A549 (cell line): ENCODE measurements around the gene IFRD2. TPM values are rescaled to one million over a fixed set of nuclear protein-coding genes. Genes with fewer than 3 reads are reported as not detected.

Experiments used
- ATAC-seq, 2 experiments: fragments of 200-7000 bp in 1 of 2; fragments of >200 bp in 1 of 2; cut with Nextera tagmentation in 1 of 2; cut with Tn5 transposase in 1 of 2; 3 replicates each; pipeline versions ENCODE4 v1.8.0 to v1.9.1; 2018 to 2020; ENCODE audit warnings: mild to moderate bottlenecking in 1 of 2, moderate library complexity in 1 of 2
- CTCF ChIA-PET: fragments of 300-600 bp; sonication (Branson Sonifier 250); formaldehyde crosslinking; extraction: SDS; loops from one replicate; lab custom pipeline; 2021; ENCODE audit warnings: antibody characterized with exemption, inconsistent platforms; lab: Yijun Ruan, JAX
- POLR2A ChIA-PET: fragments of 350-600 bp; formaldehyde crosslinking; extraction: SDS; loops from one replicate; lab custom pipeline; 2021; ENCODE audit warnings: antibody characterized with exemption, inconsistent platforms; lab: Yijun Ruan, JAX
- DNase-seq, 2 experiments: peaks; one replicate each; pipeline versions ENCODE4 v3.0.0 to v3.0.0-alpha.2; 2011 to 2016; ENCODE audit warnings: low read depth in 1 of 2, low spot score in 1 of 2
- FAIRE-seq: peaks from 2 replicates; lab custom pipeline; 2011; peaks lifted over from hg19 to GRCh38; lab: Jason Lieb, UNC
- H3K27ac ChIP-seq, 2 experiments: fragments of >200 bp; sonication (Bioruptor Twin); formaldehyde crosslinking; 3 replicates each; pipeline ENCODE4 v1.5.1; 2016 to 2017
- H3K4me1 ChIP-seq: fragments of >200 bp; sonication (Bioruptor Twin); formaldehyde crosslinking; 3 replicates; pipeline ENCODE4 v1.6.1; 2016
- H3K4me2 ChIP-seq: fragments of >200 bp; sonication (Bioruptor Twin); formaldehyde crosslinking; 3 replicates; pipeline ENCODE4 v1.6.1; 2016
- H3K4me3 ChIP-seq: fragments of >200 bp; sonication (Bioruptor Twin); formaldehyde crosslinking; 3 replicates; pipeline ENCODE4 v1.5.1; 2016
- H3K9me3 ChIP-seq: fragments of >200 bp; sonication (Bioruptor Twin); formaldehyde crosslinking; 3 replicates; pipeline ENCODE4 v1.6.1; 2016
- BHLHE40 ChIP-seq: IDR thresholded peaks from 2 replicates; pipeline ENCODE4 v1.6.1; 2012; ENCODE audit warnings: low read depth, low read length, inconsistent platforms
- E2F6 ChIP-seq: IDR thresholded peaks from 2 replicates; pipeline ENCODE4 v1.6.1; 2012; ENCODE audit warnings: low read depth, borderline replicate concordance
- EHF ChIP-seq: fragments of 250-450 bp; sonication (Bioruptor Pico); IDR thresholded peaks from 2 replicates; pipeline ENCODE4 v1.5.0; 2020; ENCODE audit warnings: mild to moderate bottlenecking
- FOSL2 ChIP-seq, 2 experiments: fragments of 450-650 bp in 1 of 2; fragments of >200 bp in 1 of 2; sonication (Bioruptor Twin) in 1 of 2; formaldehyde crosslinking; IDR thresholded peaks; 2 replicates each; pipeline versions ENCODE4 v1.5.0 to v1.6.1; 2016 to 2020; ENCODE audit warnings: mild to moderate bottlenecking in 1 of 2, moderate library complexity in 1 of 2
- HEYL ChIP-seq: fragments of 250-450 bp; sonication (Bioruptor Pico); IDR thresholded peaks from 2 replicates; pipeline ENCODE4 v1.8.0; 2021; ENCODE audit warnings: mild to moderate bottlenecking, moderate library complexity
- HOXA7 ChIP-seq: fragments of 250-450 bp; sonication (Bioruptor Pico); IDR thresholded peaks from 2 replicates; pipeline ENCODE4 v1.5.0; 2020; ENCODE audit warnings: mild to moderate bottlenecking, moderate library complexity
- HOXB13 ChIP-seq: fragments of 250-450 bp; sonication (Bioruptor Pico); IDR thresholded peaks from 2 replicates; pipeline ENCODE4 v1.5.0; 2020; ENCODE audit warnings: low read depth, mild to moderate bottlenecking, moderate library complexity
- HOXB5 ChIP-seq: fragments of 250-450 bp; sonication (Bioruptor Pico); IDR thresholded peaks from 2 replicates; pipeline ENCODE4 v1.5.0; 2020; ENCODE audit warnings: mild to moderate bottlenecking, moderate library complexity
- KDM1A ChIP-seq: fragments of 200-600 bp; sonication (generic); IDR thresholded peaks from 2 replicates; pipeline ENCODE4 v1.6.1; 2016; ENCODE audit warnings: low read depth, mild to moderate bottlenecking
- KDM5A ChIP-seq: fragments of 200-600 bp; sonication (generic); IDR thresholded peaks from 2 replicates; pipeline ENCODE4 v1.6.1; 2016; ENCODE audit warnings: antibody characterized with exemption, mild to moderate bottlenecking
- MAX ChIP-seq: IDR thresholded peaks from 2 replicates; pipeline ENCODE4 v1.6.1; 2012
- MAZ ChIP-seq: fragments of 150-350 bp; IDR thresholded peaks from 2 replicates; pipeline ENCODE4 v1.6.1; 2014; ENCODE audit warnings: antibody characterized with exemption, low read depth, low read length, borderline replicate concordance
- MYC ChIP-seq: IDR thresholded peaks from 2 replicates; pipeline ENCODE4 v1.6.1; 2012; ENCODE audit warnings: mild to moderate bottlenecking, inconsistent platforms, low read length, improper control_type of control experiment, borderline replicate concordance
- NFE2L2 ChIP-seq: fragments of 150-350 bp; conservative IDR thresholded peaks from 2 replicates; pipeline ENCODE4 v1.6.1; 2014; ENCODE audit warnings: low read length
- NPAS2 ChIP-seq: fragments of 250-450 bp; sonication (Bioruptor Pico); IDR thresholded peaks from 2 replicates; pipeline ENCODE4 v1.8.0; 2022; ENCODE audit warnings: mild to moderate bottlenecking, moderate library complexity, borderline replicate concordance
- RAD21 ChIP-seq, 2 experiments: fragments of >200 bp in 1 of 2; sonication (Bioruptor Twin) in 1 of 2; formaldehyde crosslinking in 1 of 2; IDR thresholded peaks in 1 of 2; conservative IDR thresholded peaks in 1 of 2; 2 replicates in 1 of 2; 3 replicates in 1 of 2; pipeline ENCODE4 v1.6.1; 2012 to 2018; ENCODE audit warnings: inconsistent platforms in 1 of 2
- SMC3 ChIP-seq: fragments of >200 bp; sonication (Bioruptor Twin); formaldehyde crosslinking; IDR thresholded peaks from 3 replicates; pipeline ENCODE4 v1.6.1; 2018; ENCODE audit warnings: inconsistent platforms
- ZFP36 ChIP-seq: fragments of 450-650 bp; IDR thresholded peaks from 2 replicates; pipeline ENCODE4 v1.6.1; 2014; ENCODE audit warnings: borderline replicate concordance; ENCODE audit not compliant: partially characterized antibody
- WGBS: methylation state at CpG from one replicate; pipeline ENCODE4 v1.1.6; 2017; ENCODE audit errors: missing lambda C conversion rate; 5-methylcytosine and 5-hydroxymethylcytosine counted together
- polyA plus RNA-seq, 4 experiments: library from polyadenylated mRNA; depleted of rRNA in 3 of 4; stranded (reverse); fragments of >200 nt; fragmentation: RNase III in 1 of 4; extraction: RNeasy Plus Mini Kit Qiagen cat#74134 plus additional on column Dnase treatment in 1 of 4; gene quantifications; 2 replicates in 3 of 4; 3 replicates in 1 of 4; pipeline ENCODE4 v1.2.3, GENCODE V29; 2011 to 2017
- TF ChIP-seq, protein P1 (sequence below): fragments of 250-450 bp; sonication (Bioruptor Pico); IDR thresholded peaks from 2 replicates; pipeline ENCODE4 v1.5.0; 2020; ENCODE audit warnings: low read depth, mild to moderate bottlenecking, moderate library complexity
- TF ChIP-seq, protein P2 (sequence below): fragments of 450-650 bp; IDR thresholded peaks from 2 replicates; pipeline ENCODE4 v1.6.1; 2014; ENCODE audit warnings: antibody characterized with exemption
- TF ChIP-seq, protein P3 (sequence below): fragments of 250-450 bp; sonication (Bioruptor Pico); IDR thresholded peaks from 2 replicates; pipeline ENCODE4 v1.5.0; 2021; ENCODE audit warnings: mild to moderate bottlenecking, moderate library complexity, borderline replicate concordance

The IFRD2 gene
- polyA plus RNA-seq, 2 of the 4 experiments (the other 2 are of a cell fraction), result 42.2 to 79.7 TPM

- TF ChIP-seq MYC, result no peak
- TF ChIP-seq RAD21 (conservative IDR thresholded peaks at IDR 0.05 in 1 of 2, IDR thresholded peaks at IDR 0.05 in 1 of 2), result no peak
- TF ChIP-seq, protein P1, sequence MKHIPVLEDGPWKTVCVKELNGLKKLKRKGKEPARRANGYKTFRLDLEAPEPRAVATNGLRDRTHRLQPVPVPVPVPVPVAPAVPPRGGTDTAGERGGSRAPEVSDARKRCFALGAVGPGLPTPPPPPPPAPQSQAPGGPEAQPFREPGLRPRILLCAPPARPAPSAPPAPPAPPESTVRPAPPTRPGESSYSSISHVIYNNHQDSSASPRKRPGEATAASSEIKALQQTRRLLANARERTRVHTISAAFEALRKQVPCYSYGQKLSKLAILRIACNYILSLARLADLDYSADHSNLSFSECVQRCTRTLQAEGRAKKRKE (CRISPR knock-in tag), result no peak
- TF ChIP-seq E2F6, result no peak
- TF ChIP-seq ZFP36, result no peak
- TF ChIP-seq BHLHE40, result no peak
- TF ChIP-seq KDM1A, result no peak
- TF ChIP-seq HOXB13 (CRISPR knock-in tag), result no peak
- TF ChIP-seq EHF (CRISPR knock-in tag), result no peak
- TF ChIP-seq MAZ, result no peak
- TF ChIP-seq NPAS2 (CRISPR knock-in tag), result no peak
- TF ChIP-seq HOXA7 (CRISPR knock-in tag), result no peak
- TF ChIP-seq KDM5A, result no peak
- TF ChIP-seq, protein P2, sequence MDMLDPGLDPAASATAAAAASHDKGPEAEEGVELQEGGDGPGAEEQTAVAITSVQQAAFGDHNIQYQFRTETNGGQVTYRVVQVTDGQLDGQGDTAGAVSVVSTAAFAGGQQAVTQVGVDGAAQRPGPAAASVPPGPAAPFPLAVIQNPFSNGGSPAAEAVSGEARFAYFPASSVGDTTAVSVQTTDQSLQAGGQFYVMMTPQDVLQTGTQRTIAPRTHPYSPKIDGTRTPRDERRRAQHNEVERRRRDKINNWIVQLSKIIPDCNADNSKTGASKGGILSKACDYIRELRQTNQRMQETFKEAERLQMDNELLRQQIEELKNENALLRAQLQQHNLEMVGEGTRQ, result no peak
- TF ChIP-seq NFE2L2, result no peak
- TF ChIP-seq, protein P3, sequence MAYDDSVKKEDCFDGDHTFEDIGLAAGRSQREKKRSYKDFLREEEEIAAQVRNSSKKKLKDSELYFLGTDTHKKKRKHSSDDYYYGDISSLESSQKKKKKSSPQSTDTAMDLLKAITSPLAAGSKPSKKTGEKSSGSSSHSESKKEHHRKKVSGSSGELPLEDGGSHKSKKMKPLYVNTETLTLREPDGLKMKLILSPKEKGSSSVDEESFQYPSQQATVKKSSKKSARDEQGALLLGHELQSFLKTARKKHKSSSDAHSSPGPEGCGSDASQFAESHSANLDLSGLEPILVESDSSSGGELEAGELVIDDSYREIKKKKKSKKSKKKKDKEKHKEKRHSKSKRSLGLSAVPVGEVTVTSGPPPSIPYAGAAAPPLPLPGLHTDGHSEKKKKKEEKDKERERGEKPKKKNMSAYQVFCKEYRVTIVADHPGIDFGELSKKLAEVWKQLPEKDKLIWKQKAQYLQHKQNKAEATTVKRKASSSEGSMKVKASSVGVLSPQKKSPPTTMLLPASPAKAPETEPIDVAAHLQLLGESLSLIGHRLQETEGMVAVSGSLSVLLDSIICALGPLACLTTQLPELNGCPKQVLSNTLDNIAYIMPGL (CRISPR knock-in tag), result no peak
- Histone ChIP-seq H3K4me2 (peak overlapping the region; percentile 99), H3K9me3 (no peaks in the 10 kb centered on the region), H3K4me1 (peaks cover 30% of the 10 kb centered on the region), H3K27ac (peak overlapping the region in 1 of 2 experiments; percentile 52; a peak in 3 of 6 replicates), H3K4me3 (no peak overlapping the region)
- POLR2A ChIA-PET, result no interaction called here
- ATAC-seq (no peak), FAIRE-seq (no peak), DNase-seq (peak in 1 of 2 experiments; percentile 41)
- 24% methylated on average over 4 of the region's 7 CpGs for WGBS
- CTCF ChIA-PET, result interaction anchor here (7.8 to 16.1 kb wide), 2 partner anchors 11 to 13 kb away, joined by 55 to 219 read pairs; no protein-coding TSS in a partner anchor
Measured at GRCh38 chr3:50238549-50239026, 53.6 kb downstream of the IFRD2 start.

GRCh38 chr3:50237754-50238548 lies 54.3 kb downstream of the IFRD2 start:
- 96% methylated on average over 30 of the region's 31 CpGs for WGBS
- no peak for ATAC-seq
- peak overlapping the region in 1 of 2 experiments; percentile 52; a peak in 3 of 6 replicates for H3K27ac ChIP-seq
- H3K4me3 ChIP-seq, result no peak overlapping the region
- TF ChIP-seq FOSL2 (IDR thresholded peaks at IDR 0.05) (no peak), FOSL2 (CRISPR knock-in tag; IDR thresholded peaks at IDR 0.05) (no peak), SMC3 (no peak), HOXB5 (CRISPR knock-in tag) (no peak), MAX (no peak), HEYL (no peak)
- TF ChIP-seq, protein P1 (CRISPR knock-in tag), result no peak
- peaks cover 30% of the 10 kb centered on the region for H3K4me1 ChIP-seq
- no peaks in the 10 kb centered on the region for H3K9me3 ChIP-seq
- ChIA-PET POLR2A (no interaction called here), CTCF (interaction anchor here (0.6 to 16.1 kb wide), 5 partner anchors 11 to 187 kb away, joined by 3 to 219 read pairs (median 12); no protein-coding TSS in a partner anchor)
- H3K4me2 ChIP-seq, result peak overlapping the region; percentile 99
- FAIRE-seq, result no peak
- no peak for DNase-seq
